ENCODE measurements around the gene PDE1C.
A peak's percentile ranks its signal among the peaks of the same experiment; 100 is the strongest.

GRCh38 chr7:31735991-31736982, 333.9 kb downstream of the PDE1C start:
- peak in 6 of 7 experiments; percentile 48 to 94 (median 82) for TF ChIP-seq CTCF (IDR thresholded peaks at IDR 0.05)
- no peak for TF ChIP-seq EP300 (IDR thresholded peaks at IDR 0.05)
- no peak for TF ChIP-seq POLR2A (IDR thresholded peaks at IDR 0.05)

Measured in stomach (tissue), 4 donors.